Peyer's patch (tissue), 4 donors: Measurements from ENCODE around the gene ME1. TPM values are rescaled to one million over a fixed set of nuclear protein-coding genes. Genes with fewer than 3 reads are reported as not detected.

Experiments
- DNase-seq, 3 donors: peaks; one replicate each; pipeline ENCODE4 v3.0.0-alpha.2; 2017 to 2019
- H3K27ac ChIP-seq, 4 donors: fragments of 200-600 bp; sonication (generic); one replicate each; pipeline ENCODE4 v1.5.1; 2016 to 2019
- H3K27me3 ChIP-seq, 2 donors: fragments of 200-600 bp; sonication (generic); one replicate each; pipeline ENCODE4 v1.5.1; 2019
- H3K36me3 ChIP-seq, 3 donors: fragments of 200-600 bp; sonication (generic); one replicate each; pipeline ENCODE4 v1.5.1; 2016 to 2019
- H3K4me1 ChIP-seq, 4 donors: fragments of 200-600 bp; sonication (generic); one replicate each; pipeline ENCODE4 v1.5.1; 2016 to 2019
- H3K4me3 ChIP-seq, 4 donors: fragments of 200-600 bp; sonication (generic); 1 replicate in 3 of 4; 2 replicates in 1 of 4; pipeline ENCODE4 v1.5.1; 2016 to 2019; ENCODE audit warnings: mild to moderate bottlenecking in 1 of 4
- H3K9me3 ChIP-seq, 4 donors: fragments of 200-600 bp; sonication (generic); one replicate each; pipeline ENCODE4 v1.5.1; 2016 to 2019; ENCODE audit warnings: mild to moderate bottlenecking in 1 of 4
- POLR2A ChIP-seq, 2 donors: fragments of 450-650 bp; IDR thresholded peaks; one replicate each; pipeline ENCODE4 v1.5.1; 2017; ENCODE audit warnings: antibody characterized with exemption in 2 of 2, mild to moderate bottlenecking in 2 of 2, moderate library complexity in 2 of 2
- total RNA-seq, 4 donors: library from RNA; depleted of rRNA; stranded (reverse); fragments of >200 nt; gene quantifications; one replicate each; pipeline ENCODE4 v1.1.0, GENCODE V29; 2016
- TF ChIP-seq, protein P1 (sequence below), 6 experiments: fragments of 450-650 bp in 4 of 6; fragments of 200-600 bp in 2 of 6; sonication (generic) in 1 of 6; IDR thresholded peaks; one replicate each; pipeline ENCODE4 v1.5.1; 2017 to 2019; ENCODE audit warnings: antibody characterized with exemption in 6 of 6, mild to moderate bottlenecking in 3 of 6, moderate library complexity in 1 of 6

The ME1 gene
- total RNA-seq, 4 donors from 2014 or later: 7.4 to 39.1 (median 19.6) TPM

DNA sequence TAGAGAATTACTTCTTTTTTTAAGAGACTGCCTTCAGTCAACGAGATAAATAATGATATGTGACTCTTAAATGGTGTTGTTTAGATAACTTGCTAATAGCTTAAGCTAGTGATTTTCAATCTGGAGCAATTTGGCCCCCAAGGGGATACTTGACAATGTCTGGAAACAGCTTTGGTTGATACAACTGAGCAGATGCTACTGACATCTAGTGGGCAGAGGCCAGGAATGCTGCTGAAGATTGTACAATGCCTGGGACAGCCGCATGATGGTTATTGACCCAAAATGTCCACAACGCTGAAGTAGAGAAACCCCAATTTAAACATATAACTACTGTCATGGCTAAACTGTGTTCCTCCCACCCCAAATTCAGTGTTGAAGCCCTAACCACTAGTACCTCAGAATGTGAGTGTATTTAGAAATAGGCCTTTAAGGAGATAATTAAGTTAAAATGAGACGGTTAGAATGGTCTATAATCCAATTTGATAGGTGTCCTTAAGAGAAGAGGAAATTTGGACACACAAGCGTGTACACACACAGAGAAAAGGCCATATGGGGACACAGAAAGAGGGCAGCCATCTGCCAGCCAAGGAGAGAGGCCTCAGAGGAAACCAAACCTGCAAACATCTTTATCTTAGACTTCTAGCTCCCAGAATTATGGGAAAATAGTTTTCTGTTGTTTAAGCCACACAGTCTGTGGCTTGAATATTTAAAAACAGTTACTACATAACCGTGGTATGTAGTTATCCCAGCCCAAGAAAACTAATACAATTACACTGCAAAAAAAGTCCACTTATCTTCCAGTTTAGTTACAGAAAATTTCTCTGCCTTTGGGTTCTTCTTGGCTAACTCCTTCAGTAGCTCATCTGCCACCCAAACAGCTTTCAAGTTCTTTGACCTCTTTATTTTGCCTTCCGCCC, 215.5 kb downstream of the ME1 start:
- no peaks in the 10 kb centered on the region for H3K9me3 ChIP-seq
- no peak overlapping the region for H3K27ac ChIP-seq

DNA sequence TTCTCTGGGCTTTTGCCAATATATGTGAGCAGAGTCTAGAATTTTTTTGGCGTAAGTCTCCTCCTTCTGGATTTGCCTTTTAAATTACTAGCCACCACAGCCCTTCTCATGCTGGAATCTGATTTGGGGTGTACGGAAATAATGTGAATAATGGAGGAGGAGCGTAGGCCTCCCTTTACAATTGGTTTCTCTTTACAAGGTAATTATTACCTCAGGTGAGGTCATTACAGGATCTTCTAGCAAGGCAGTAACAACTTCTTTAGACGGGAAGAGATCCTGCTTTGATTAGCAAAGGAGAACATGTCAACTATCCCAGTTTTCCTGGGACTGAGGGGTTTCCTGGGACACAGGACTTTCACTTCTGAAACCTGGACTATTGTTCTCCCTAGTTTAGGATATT, 228.8 kb downstream of the ME1 start:
- no peak overlapping the region for H3K27ac ChIP-seq
- H3K4me1 ChIP-seq: no peaks in the 10 kb centered on the region
- no peaks in the 10 kb centered on the region for H3K27me3 ChIP-seq
- peaks cover 0 to 4% (median 0%) of the 10 kb centered on the region in 3 donors for H3K36me3 ChIP-seq
- no peak for DNase-seq
- no peak overlapping the region for H3K4me3 ChIP-seq
- TF ChIP-seq, protein P1, sequence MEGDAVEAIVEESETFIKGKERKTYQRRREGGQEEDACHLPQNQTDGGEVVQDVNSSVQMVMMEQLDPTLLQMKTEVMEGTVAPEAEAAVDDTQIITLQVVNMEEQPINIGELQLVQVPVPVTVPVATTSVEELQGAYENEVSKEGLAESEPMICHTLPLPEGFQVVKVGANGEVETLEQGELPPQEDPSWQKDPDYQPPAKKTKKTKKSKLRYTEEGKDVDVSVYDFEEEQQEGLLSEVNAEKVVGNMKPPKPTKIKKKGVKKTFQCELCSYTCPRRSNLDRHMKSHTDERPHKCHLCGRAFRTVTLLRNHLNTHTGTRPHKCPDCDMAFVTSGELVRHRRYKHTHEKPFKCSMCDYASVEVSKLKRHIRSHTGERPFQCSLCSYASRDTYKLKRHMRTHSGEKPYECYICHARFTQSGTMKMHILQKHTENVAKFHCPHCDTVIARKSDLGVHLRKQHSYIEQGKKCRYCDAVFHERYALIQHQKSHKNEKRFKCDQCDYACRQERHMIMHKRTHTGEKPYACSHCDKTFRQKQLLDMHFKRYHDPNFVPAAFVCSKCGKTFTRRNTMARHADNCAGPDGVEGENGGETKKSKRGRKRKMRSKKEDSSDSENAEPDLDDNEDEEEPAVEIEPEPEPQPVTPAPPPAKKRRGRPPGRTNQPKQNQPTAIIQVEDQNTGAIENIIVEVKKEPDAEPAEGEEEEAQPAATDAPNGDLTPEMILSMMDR (IDR thresholded peaks at IDR 0.05): no peak
- TF ChIP-seq POLR2A (IDR thresholded peaks at IDR 0.05): no peak
- H3K9me3 ChIP-seq: no peaks in the 10 kb centered on the region

More for the DNA sequence above, 215.5 kb downstream of the ME1 start:
- Histone ChIP-seq H3K36me3 (no peaks in the 10 kb centered on the region), H3K4me1 (no peaks in the 10 kb centered on the region), H3K27me3 (no peaks in the 10 kb centered on the region), H3K4me3 (no peak overlapping the region)
- DNase-seq: peak; percentile 47 to 83 (median 49)
- TF ChIP-seq, protein P1 (IDR thresholded peaks at IDR 0.05): peak in 5 of 6 experiments; percentile 51 to 79 (median 74)
- no peak for TF ChIP-seq POLR2A (IDR thresholded peaks at IDR 0.05)

DNA sequence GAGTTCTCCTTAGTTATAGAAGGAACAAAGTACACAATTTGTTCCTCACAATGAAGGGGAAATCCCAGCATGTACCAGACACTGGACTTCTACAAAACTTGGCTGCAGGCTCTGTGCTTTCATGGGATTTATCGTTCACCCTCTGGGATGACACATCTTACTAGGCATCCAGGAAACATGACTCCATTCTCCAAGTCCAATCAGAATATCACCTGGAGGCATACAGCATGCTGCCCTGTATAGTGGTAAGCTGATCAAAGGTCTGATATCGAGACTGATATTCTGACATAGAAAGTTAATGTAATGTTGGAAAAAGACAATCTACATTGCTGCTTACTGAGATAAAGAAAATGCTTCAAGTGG, 231.0 kb downstream of the ME1 start:
- TF ChIP-seq POLR2A (IDR thresholded peaks at IDR 0.05): no peak
- TF ChIP-seq, protein P1 (IDR thresholded peaks at IDR 0.05): no peak
- no peaks in the 10 kb centered on the region for H3K27me3 ChIP-seq
- no peak overlapping the region for H3K4me3 ChIP-seq
- H3K9me3 ChIP-seq: no peaks in the 10 kb centered on the region
- H3K27ac ChIP-seq: no peak overlapping the region
- no peaks in the 10 kb centered on the region for H3K4me1 ChIP-seq
- peaks cover 0 to 4% (median 0%) of the 10 kb centered on the region in 3 donors for H3K36me3 ChIP-seq
- DNase-seq: no peak

DNA sequence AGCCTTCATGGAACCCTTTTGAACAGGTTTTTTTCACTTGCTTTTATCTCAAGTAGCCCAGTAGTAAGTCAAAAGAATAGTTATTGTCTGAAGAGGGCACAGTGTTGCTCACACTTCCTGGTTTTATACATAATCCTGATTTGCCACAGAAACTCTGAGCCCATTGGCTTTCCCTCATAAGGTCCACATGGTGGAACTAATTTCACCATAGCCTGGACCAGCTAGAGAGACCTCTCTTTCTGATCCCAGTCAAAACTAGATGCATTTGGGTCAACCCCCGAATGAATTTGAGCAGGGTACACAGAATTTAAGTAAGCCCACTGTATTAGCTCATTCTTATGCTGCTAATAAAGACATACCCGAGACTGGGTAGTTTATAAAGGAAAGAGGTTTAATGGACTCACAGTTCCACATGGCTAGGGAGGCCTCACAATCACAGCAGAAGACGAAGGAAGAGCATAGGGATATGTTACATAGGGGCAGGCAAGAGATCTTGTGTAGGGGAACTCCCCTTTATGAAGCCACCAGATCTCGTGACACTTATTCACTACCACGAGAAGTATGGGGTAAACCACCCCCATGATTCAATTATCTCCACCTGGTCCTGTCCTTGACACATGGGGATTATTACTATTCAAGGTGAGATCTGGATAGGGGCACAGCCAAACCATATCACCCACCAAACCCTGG, 231.5 kb downstream of the ME1 start:
- no peak for DNase-seq
- peaks cover 0 to 2% (median 0%) of the 10 kb centered on the region in 4 donors for H3K4me1 ChIP-seq
- H3K36me3 ChIP-seq: peaks cover 0 to 4% (median 0%) of the 10 kb centered on the region in 3 donors
- no peaks in the 10 kb centered on the region for H3K9me3 ChIP-seq
- H3K4me3 ChIP-seq: no peak overlapping the region
- no peak overlapping the region for H3K27ac ChIP-seq
- no peak for TF ChIP-seq POLR2A (IDR thresholded peaks at IDR 0.05)
- TF ChIP-seq, protein P1 (IDR thresholded peaks at IDR 0.05): no peak
- H3K27me3 ChIP-seq: no peaks in the 10 kb centered on the region

DNA sequence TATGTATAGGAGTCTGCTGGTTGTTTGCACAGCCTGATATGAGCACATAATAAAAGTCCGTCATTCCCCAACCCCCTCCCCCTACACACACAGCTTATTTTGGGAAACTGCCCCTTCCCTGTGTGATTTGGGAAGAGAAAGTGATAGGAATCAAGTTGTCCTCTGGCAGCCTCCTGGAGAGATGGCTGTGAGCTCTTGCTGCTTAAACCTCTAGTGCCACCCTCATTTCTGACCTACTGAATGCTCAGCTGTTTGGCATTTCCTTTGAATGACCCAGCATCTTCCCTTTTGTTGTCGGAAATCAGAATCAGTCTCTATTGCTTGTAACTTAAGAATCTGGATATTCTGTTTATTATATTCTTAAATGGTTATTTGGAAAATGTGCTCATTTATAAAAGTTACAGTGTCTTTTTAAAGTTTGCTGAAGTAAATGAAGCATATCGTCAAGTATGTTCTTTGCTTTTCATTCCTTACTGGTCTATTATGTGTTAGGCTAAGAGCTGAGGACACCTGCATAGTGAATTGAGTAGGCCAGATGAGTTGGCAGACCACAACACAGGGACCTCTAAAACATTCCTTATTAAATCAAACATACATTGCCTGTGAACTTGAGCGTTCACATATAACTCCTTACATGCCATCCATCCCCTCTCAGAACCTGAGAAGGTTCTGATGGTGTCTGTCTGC, 232.2 kb downstream of the ME1 start:
- Histone ChIP-seq H3K9me3 (no peaks in the 10 kb centered on the region), H3K4me3 (no peak overlapping the region), H3K36me3 (peaks cover 0 to 4% (median 0%) of the 10 kb centered on the region in 3 donors), H3K4me1 (peaks cover 0 to 7% (median 0%) of the 10 kb centered on the region in 4 donors), H3K27me3 (no peaks in the 10 kb centered on the region), H3K27ac (no peak overlapping the region)
- no peak for DNase-seq
- TF ChIP-seq, protein P1 (IDR thresholded peaks at IDR 0.05): no peak
- TF ChIP-seq POLR2A (IDR thresholded peaks at IDR 0.05): no peak
